ACC112 (cell line): ENCODE results near the gene TLR7.

Experiments used
- H2AFZ ChIP-seq: fragments of 200-600 bp; sonication (generic); one replicate; pipeline ENCODE4 v1.6.0; 2017; ENCODE audit warnings: antibody characterized with exemption, low read length; ENCODE audit not compliant: unreplicated experiment
- H3K27ac ChIP-seq: fragments of 200-600 bp; sonication (generic); 2 replicates; pipeline ENCODE4 v1.5.1; 2014; ENCODE audit warnings: low read depth, mild to moderate bottlenecking, antibody characterized with exemption, low read length, moderate library complexity
- H3K27me3 ChIP-seq: fragments of 200-600 bp; sonication (generic); 2 replicates; pipeline ENCODE4 v1.6.1; 2014; ENCODE audit warnings: mild to moderate bottlenecking, antibody characterized with exemption, low read length, moderate library complexity, mixed read lengths; ENCODE audit not compliant: insufficient read depth
- H3K36me3 ChIP-seq: fragments of 200-600 bp; sonication (generic); 2 replicates; pipeline ENCODE4 v1.6.1; 2016; ENCODE audit warnings: mild to moderate bottlenecking, antibody characterized with exemption, low read length, moderate library complexity, mixed read lengths; ENCODE audit not compliant: insufficient read depth
- H3K4me1 ChIP-seq: fragments of 200-600 bp; sonication (generic); one replicate; pipeline ENCODE4 v1.6.1; 2016; ENCODE audit warnings: low read length, mixed read lengths; ENCODE audit not compliant: insufficient read depth, unreplicated experiment, control insufficient read depth
- H3K4me3 ChIP-seq: fragments of 200-600 bp; sonication (generic); 2 replicates; pipeline ENCODE4 v1.5.1; 2014; ENCODE audit warnings: mild to moderate bottlenecking, low read depth, low read length
- H3K79me2 ChIP-seq: fragments of 200-600 bp; sonication (generic); one replicate; pipeline ENCODE4 v1.6.0; 2016; ENCODE audit warnings: low read length; ENCODE audit not compliant: control insufficient read depth, unreplicated experiment, insufficient read depth

Gene TLR7

GRCh38 chrX:12867685-12868084 is 813 bp downstream of the TLR7 start:
- H3K4me1 ChIP-seq = no peaks in the 10 kb centered on the region
- H2AFZ ChIP-seq = no peak overlapping the region
- H3K27me3 ChIP-seq = 0 out of 2 replicates have a peak, but pooled peaks cover 4% of the 10 kb centered on the region
- H3K4me3 ChIP-seq = no peak overlapping the region
- H3K79me2 ChIP-seq = no peaks in the 10 kb centered on the region
- H3K36me3 ChIP-seq = no peaks in the 10 kb centered on the region
- no peak overlapping the region for H3K27ac ChIP-seq

- Histone ChIP-seq H3K36me3 (no peaks in the 10 kb centered on the region), H3K4me3 (no peak overlapping the region), H3K27me3 (0 out of 2 replicates have a peak, but pooled peaks cover 4% of the 10 kb centered on the region), H3K4me1 (no peaks in the 10 kb centered on the region), H2AFZ (no peak overlapping the region), H3K79me2 (no peaks in the 10 kb centered on the region), H3K27ac (no peak overlapping the region)
Observed at GRCh38 chrX:12868747-12869146, 1.9 kb downstream of the TLR7 start.

GRCh38 chrX:12871257-12871656 is 4.4 kb downstream of the TLR7 start:
- H3K27me3 ChIP-seq = 0 out of 2 replicates have a peak, but pooled peaks cover 4% of the 10 kb centered on the region
- H3K36me3 ChIP-seq = no peaks in the 10 kb centered on the region
- no peak overlapping the region for H3K27ac ChIP-seq
- no peaks in the 10 kb centered on the region for H3K4me1 ChIP-seq
- no peaks in the 10 kb centered on the region for H3K79me2 ChIP-seq
- H3K4me3 ChIP-seq = no peak overlapping the region
- no peak overlapping the region for H2AFZ ChIP-seq

- no peaks in the 10 kb centered on the region for H3K27me3 ChIP-seq
- no peak overlapping the region for H3K4me3 ChIP-seq
- H3K36me3 ChIP-seq = no peaks in the 10 kb centered on the region
- H3K79me2 ChIP-seq = no peaks in the 10 kb centered on the region
- H3K4me1 ChIP-seq = no peaks in the 10 kb centered on the region
- no peak overlapping the region for H2AFZ ChIP-seq
- H3K27ac ChIP-seq = no peak overlapping the region
Observed at GRCh38 chrX:12872741-12873140, 5.9 kb downstream of the TLR7 start.

GRCh38 chrX:12874581-12874980 is 7.7 kb downstream of the TLR7 start:
- H3K4me3 ChIP-seq = no peak overlapping the region
- no peaks in the 10 kb centered on the region for H3K36me3 ChIP-seq
- H3K4me1 ChIP-seq = no peaks in the 10 kb centered on the region
- H3K79me2 ChIP-seq = no peaks in the 10 kb centered on the region
- H3K27me3 ChIP-seq = no peaks in the 10 kb centered on the region
- H3K27ac ChIP-seq = no peak overlapping the region
- H2AFZ ChIP-seq = no peak overlapping the region

GRCh38 chrX:12877386-12877785 is 10.5 kb downstream of the TLR7 start:
- Histone ChIP-seq H3K4me3 (no peak overlapping the region), H3K79me2 (no peaks in the 10 kb centered on the region), H3K36me3 (no peaks in the 10 kb centered on the region), H2AFZ (no peak overlapping the region), H3K27me3 (no peaks in the 10 kb centered on the region), H3K27ac (no peak overlapping the region), H3K4me1 (no peaks in the 10 kb centered on the region)

GRCh38 chrX:12878536-12878935 is 11.7 kb downstream of the TLR7 start:
- no peak overlapping the region for H3K4me3 ChIP-seq
- no peaks in the 10 kb centered on the region for H3K36me3 ChIP-seq
- no peaks in the 10 kb centered on the region for H3K79me2 ChIP-seq
- H2AFZ ChIP-seq = no peak overlapping the region
- no peaks in the 10 kb centered on the region for H3K4me1 ChIP-seq
- H3K27ac ChIP-seq = no peak overlapping the region
- 0 out of 2 replicates have a peak, but pooled peaks cover 2% of the 10 kb centered on the region for H3K27me3 ChIP-seq

GRCh38 chrX:12881914-12882313 is 15.0 kb downstream of the TLR7 start:
- no peak overlapping the region for H3K4me3 ChIP-seq
- peaks cover 33% of the 10 kb centered on the region for H3K27me3 ChIP-seq
- no peaks in the 10 kb centered on the region for H3K4me1 ChIP-seq
- no peak overlapping the region for H2AFZ ChIP-seq
- no peaks in the 10 kb centered on the region for H3K79me2 ChIP-seq
- H3K36me3 ChIP-seq = no peaks in the 10 kb centered on the region
- H3K27ac ChIP-seq = no peak overlapping the region

- H3K27me3 ChIP-seq = peaks cover 60% of the 10 kb centered on the region
Observed at GRCh38 chrX:12885508-12885907, 18.6 kb downstream of the TLR7 start.

GRCh38 chrX:12886545-12886944 is 19.7 kb downstream of the TLR7 start:
- no peaks in the 10 kb centered on the region for H3K36me3 ChIP-seq
- no peaks in the 10 kb centered on the region for H3K79me2 ChIP-seq
- H2AFZ ChIP-seq = no peak overlapping the region
- no peak overlapping the region for H3K4me3 ChIP-seq
- H3K4me1 ChIP-seq = no peaks in the 10 kb centered on the region
- H3K27ac ChIP-seq = no peak overlapping the region
- H3K27me3 ChIP-seq = peaks cover 60% of the 10 kb centered on the region

More at GRCh38 chrX:12885508-12885907, 18.6 kb downstream of the TLR7 start:
- Histone ChIP-seq H3K4me3 (no peak overlapping the region), H3K4me1 (no peaks in the 10 kb centered on the region), H3K27ac (no peak overlapping the region), H3K36me3 (no peaks in the 10 kb centered on the region), H2AFZ (no peak overlapping the region), H3K79me2 (no peaks in the 10 kb centered on the region)

- Histone ChIP-seq H3K27ac (no peak overlapping the region), H3K36me3 (no peaks in the 10 kb centered on the region), H3K4me3 (no peak overlapping the region), H2AFZ (no peak overlapping the region), H3K4me1 (no peaks in the 10 kb centered on the region), H3K79me2 (no peaks in the 10 kb centered on the region), H3K27me3 (peaks cover 60% of the 10 kb centered on the region)
Observed at GRCh38 chrX:12887141-12887540, 20.3 kb downstream of the TLR7 start.
